ENCODE results near the gene PSMG4.
A peak's percentile ranks its signal among the peaks of the same experiment; 100 is the strongest.

Gene PSMG4

GRCh38 chr6:3277851-3278416, 19.2 kb downstream of the PSMG4 start:
- DNase-seq, result no peak

DNA sequence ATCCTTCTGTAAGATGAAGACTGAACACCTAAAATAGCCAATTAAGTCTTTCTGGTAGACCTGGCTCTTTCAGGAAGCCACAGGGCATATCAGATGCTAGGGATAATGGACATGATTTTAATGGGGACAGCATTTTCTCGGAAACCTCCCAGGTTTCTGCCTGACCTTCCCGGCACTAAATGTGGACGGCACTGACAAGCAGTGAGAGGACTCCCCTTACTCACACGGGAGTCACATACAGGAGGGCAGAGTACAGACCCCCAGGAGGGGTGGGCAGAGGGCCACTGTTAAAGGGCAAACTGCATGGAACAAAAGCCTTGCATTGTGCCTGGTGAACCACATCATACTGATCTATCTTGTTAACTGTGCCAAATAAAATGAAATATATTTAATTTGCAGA, 19.9 kb downstream of the PSMG4 start:
- DNase-seq, result no peak

- no peak for DNase-seq
Observed at GRCh38 chr6:3280091-3280490, 21.3 kb downstream of the PSMG4 start.

GRCh38 chr6:3280866-3281465, 22.2 kb downstream of the PSMG4 start:
- DNase-seq, result no peak

- DNase-seq, result no peak
Observed at GRCh38 chr6:3281631-3282475, 23.1 kb downstream of the PSMG4 start.

DNA sequence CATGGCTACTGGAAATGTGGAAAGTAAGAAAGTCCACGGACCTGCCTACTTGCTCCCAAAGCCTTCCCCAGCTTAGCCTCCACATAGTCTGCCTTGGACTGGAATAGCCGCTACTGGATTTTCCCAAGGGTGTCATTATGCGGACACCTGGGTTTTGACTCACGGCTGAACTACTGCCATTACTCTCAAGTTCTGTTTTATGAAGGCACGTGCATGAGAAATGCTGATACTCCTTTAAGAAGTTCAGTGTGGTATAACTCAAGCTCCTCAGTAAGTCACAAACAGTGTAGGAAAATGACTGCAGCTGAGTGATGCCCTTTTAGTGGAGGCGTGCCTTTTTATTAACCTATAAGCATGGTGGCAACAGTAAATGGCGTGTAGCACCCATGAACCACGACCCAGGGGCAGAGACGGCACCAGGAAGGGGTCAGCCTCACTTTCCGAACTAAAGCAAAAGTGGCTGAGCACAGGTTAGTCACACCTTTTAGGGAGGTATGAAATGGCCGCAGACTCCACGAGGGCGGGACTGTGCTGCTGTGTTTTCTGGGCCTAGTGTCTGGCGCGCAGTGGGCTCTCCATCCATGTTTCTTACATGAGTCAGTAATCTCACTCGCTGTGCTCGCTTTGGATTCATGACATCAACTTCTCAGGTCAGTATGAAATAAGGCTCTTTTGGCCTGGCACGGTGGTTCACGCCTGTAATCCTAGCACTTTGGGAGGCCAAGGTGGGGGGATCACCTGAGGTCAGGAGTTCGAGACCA, 23.9 kb downstream of the PSMG4 start:
- DNase-seq, result no peak

DNA sequence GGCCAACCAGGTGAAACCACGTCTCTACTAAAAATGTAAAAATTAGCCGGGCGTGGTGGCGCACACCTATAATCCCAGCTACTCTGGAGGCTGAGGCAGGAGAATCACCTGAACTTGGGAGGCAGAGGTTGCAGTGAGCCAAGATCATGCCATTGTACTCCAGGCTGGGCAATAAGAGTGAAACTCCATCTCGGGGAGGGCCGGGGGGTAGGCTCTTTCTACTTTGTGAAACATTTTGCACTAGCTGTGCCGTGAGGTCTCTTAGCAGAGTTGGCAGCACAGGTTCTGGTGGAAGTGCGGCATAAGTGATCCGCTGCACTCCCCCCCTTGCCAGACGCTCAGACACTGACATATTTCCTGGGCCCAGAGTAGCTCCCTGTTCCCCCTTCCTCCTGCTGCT, 24.5 kb downstream of the PSMG4 start:
- no peak for DNase-seq

GRCh38 chr6:3283641-3284435, 25.1 kb downstream of the PSMG4 start:
- DNase-seq, result no peak

GRCh38 chr6:3284436-3284876, 25.7 kb downstream of the PSMG4 start:
- peak; percentile 92 for DNase-seq

DNA sequence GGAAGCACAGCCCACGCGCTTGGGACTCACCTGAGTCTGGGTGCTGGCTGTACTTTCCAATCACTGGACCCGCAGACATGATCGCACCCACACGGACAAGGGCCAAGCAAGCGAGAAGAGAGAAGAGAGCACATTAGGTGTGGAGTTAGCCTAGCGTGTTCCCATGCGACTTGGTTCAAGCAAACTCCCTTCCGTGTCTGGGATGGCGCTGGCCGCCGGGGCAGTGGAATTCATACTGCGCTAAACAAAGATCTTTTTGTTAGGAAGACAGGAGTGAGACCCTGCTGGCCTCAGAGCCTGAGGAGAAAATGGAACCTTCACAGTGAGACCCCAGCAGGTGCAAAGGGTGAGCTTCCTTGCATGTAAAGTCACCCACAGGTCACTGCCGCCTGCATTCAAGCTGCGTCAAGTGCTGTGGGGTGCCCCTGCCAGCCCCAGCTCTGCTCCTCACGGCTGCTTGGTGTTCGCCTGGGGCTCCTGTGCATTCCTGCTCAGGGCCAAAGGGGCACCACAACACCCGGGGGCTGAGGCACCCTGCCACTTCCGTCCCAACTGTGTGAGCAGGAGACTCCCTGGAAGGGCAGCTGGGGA, 26.4 kb downstream of the PSMG4 start:
- DNase-seq, result no peak

- DNase-seq, result no peak
Observed at GRCh38 chr6:3285732-3286131, 27.0 kb downstream of the PSMG4 start.

DNA sequence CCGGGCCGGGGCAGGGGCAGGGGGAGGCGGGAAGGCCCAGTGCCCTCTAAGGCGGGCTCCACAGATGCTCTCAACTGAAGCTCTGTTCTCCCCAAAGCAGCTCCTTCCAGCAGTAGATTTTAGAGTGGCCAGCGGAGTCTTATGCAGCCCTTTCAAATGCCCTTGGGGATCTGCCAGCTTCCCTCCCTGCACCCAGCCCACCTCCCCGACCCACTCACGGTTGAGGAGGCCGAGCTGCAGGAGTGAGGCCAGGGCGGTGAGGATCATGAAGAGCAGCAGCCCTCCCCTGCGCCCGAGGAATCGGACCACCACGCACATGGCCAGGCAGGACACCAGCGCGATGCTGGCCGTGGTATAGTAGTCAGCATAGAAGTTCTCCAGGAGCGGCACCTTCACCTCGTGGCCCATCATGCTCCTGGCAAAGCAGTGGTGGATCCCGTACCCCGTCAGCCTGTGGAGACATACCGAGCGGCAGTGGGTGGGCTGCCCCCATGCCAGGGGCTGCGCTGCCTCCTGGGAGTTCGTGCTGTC, 28.0 kb downstream of the PSMG4 start:
- no peak for DNase-seq

- no peak for DNase-seq
Observed at GRCh38 chr6:3287308-3287707, 28.6 kb downstream of the PSMG4 start.

DNA sequence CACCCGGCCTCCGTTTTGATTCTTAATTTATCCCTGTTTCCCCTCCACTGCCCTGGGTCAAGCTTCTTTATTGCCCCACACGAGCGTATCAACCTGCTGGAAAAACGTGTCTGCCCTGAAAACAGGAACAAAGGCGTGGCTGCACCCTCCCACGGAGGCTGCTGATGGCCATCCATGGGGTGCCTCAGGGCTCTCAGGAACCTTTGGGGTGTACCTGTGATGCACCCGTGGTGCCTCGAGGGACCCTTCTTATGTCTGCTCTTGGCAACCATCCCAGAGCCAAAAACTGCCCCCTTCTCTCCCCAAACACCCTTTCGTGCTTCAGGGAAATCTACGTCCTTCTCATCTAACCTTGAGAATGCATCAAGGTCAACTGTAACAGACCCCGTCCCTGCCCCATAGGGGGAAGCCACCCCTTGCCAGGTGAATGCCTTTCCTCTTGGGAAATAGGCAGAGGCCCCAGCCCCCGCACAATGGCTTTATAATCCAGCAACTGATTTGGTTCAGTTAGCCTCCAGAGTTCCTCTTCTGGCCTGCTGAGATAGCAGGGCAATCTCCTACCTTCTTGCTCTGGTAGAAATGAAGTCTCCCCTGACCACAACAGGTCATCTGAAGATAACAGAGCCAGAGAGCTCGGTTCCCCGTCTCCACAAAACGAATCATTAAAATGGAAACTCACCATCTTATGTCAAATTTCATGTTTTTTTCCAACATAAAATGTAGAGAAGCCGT, 29.4 kb downstream of the PSMG4 start:
- no peak for DNase-seq

DNA sequence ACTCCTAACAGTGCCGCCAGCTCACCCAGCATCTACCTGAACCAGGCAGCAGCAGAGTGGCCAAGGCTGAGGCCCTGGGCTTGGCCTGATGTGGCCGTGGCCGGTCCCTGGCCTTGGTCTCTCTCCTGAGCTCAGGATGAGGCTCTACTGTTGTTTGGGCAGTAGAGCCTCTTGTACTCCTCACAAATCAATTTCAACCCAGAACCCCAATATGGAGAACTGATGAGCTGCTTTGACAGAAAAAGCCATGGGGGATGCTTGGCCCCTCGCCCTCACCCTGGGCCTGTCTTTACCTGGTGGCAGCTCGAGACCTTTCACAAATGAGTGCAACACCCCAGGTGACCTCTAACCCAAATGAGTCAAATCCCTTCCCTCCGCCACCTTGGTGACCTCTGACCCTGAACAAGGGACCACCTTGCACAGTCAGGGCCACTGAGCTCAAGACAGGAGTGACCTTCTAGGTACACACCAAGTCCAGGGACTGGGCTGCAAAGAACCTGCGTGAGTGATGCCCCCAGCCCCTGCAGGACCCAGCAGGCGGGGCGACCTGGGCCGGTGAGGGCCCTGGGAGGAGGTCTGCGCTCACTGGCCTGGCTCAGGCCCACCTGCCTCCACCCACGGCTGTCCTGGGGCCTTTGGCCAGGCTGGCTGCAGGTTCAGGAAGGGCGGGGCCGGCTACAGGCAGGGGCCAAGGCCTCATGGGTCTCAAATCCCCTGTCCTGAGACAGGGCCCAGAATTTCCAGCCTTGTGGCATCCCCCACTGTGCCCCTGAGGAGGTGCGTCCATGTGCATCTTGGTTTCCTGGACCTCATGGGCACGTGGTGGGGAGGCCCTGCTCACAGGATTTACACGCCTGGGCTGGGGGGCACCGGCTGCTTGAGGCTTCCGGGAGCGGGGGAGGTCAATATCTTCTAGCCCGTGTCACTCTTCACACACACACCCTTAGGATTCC, 30.2 kb downstream of the PSMG4 start:
- DNase-seq, result no peak

DNA sequence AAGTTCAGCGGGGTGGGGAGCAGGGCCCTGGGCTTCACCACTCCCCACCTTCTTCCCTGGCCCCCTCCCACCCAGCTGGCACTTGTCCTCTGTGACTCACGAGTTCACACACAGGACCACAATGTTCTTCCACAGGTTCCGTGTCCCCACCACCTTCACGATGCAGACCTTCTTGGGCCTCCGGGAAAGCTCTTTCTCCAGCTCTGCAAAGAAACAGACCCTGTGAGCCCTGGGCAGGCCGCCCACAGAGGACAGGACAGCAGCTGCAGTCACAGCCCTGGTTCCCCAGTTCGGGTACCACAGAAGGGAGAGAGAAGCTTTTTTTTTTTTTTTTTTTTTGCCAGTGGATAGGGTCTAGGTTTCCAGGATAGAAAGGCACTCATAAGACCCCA, 30.9 kb downstream of the PSMG4 start:
- DNase-seq, result no peak

DNA sequence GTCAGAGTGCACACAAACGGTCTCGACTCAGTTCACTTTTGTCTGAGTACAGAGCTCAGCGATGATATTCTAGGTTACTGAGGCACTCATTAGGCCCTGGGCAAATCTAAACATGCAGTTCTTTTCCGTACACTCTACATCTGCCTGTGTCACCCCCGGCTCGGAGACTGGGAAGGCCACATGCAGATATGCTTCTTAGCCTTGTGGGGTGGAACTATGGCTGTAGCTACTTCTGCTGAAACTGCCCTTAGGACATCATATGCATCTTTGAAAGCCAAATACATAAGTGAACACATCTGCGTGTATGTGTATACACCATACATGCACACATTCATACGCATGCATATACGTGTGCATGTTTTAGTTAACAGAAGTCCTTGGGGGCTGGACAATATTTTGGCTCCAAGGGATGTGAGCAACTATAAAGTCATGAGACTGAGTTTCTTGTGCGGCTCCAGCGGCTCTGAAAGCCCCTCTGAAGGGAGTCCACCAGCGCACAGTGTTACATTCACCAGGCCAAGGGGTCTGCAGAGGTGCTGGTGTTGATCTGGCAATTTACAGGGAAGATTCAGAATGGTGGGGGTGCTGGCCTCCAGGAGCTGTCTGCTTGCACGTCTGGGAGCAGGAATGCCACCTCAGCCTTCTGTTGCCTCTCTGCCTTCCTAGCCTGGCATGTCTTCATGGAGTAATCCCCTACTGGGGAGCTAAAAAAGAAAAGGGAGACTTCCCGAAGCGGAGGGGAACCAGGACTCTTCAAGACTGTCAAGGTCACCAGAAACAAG, 31.6 kb downstream of the PSMG4 start:
- no peak for DNase-seq

GRCh38 chr6:3290931-3291211, 32.1 kb downstream of the PSMG4 start:
- no peak for DNase-seq

DNA sequence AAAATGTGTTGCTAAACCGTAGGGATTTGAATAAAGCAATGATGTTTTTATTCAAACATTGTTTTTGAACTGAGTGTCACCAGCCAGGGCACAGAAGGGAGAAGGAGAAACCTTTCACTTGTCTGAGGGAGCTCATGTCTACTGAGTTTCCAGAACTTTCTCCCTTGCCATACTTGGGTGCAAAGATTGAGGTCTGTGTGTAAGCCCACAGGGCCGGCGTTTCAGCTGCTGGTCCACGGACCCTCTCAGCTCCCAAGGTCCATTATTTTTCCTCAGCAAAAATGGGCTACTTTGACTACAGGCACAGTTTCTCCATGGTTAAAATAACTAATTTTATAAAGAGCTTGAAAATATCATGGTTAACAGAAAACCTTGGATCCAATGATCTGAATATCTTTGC, 32.6 kb downstream of the PSMG4 start:
- DNase-seq, result no peak

GRCh38 chr6:3291987-3292386, 33.2 kb downstream of the PSMG4 start:
- DNase-seq, result no peak
